Stomach smooth muscle (tissue), 2 donors: ENCODE measurements around the gene CYCS.
A peak's percentile ranks its signal among the peaks of the same experiment; 100 is the strongest.
"Not testable (repeated sequence)": the region's sequence is repeated elsewhere in the genome, so short reads cannot be mapped to it uniquely, and the experiment has no call there.

Experiments used
- H3K27ac ChIP-seq: one replicate; pipeline ENCODE4 v1.7.0; 2013; ENCODE audit warnings: mild to moderate bottlenecking, low read length, inconsistent platforms
- H3K27me3 ChIP-seq, 2 donors: one replicate each; pipeline ENCODE4 v1.7.0; 2013; ENCODE audit warnings: low read length in 2 of 2; ENCODE audit not compliant: insufficient read depth in 2 of 2, control insufficient read depth in 1 of 2
- H3K36me3 ChIP-seq, 2 donors: one replicate each; pipeline ENCODE4 v1.7.0; 2013; ENCODE audit warnings: low read length in 2 of 2; ENCODE audit not compliant: control insufficient read depth in 2 of 2, insufficient read depth in 2 of 2
- H3K4me1 ChIP-seq: one replicate; pipeline ENCODE4 v1.7.0; 2013; ENCODE audit warnings: low read length; ENCODE audit not compliant: control insufficient read depth, insufficient read depth
- H3K4me3 ChIP-seq, 2 donors: one replicate each; pipeline ENCODE4 v1.7.0; 2013; ENCODE audit warnings: low read length in 2 of 2
- H3K9ac ChIP-seq, 2 donors: one replicate each; pipeline ENCODE4 v1.7.0; 2013; ENCODE audit warnings: low read length in 2 of 2, mild to moderate bottlenecking in 1 of 2
- H3K9me3 ChIP-seq, 2 donors: one replicate each; pipeline ENCODE4 v1.7.0; 2013; ENCODE audit warnings: low read length in 2 of 2; ENCODE audit not compliant: control insufficient read depth in 2 of 2
- donor health status: healthy.
- donor health status: Pancreatic carcinoma.

Gene CYCS

GRCh38 chr7:25125137-25125946, at the start of gene CYCS:
CYCS (minus strand) TSS chr7:25125260; CDS start chr7:25124119, 1,141 bp downstream.
- H3K4me3 ChIP-seq, result peak within 1 kb of the TSS; percentile 96 to 99
- H3K9me3 ChIP-seq, result no peaks in the 10 kb centered on the region
- H3K27me3 ChIP-seq, result no peaks in the 10 kb centered on the region

GRCh38 chr7:25173184-25173583, 48.1 kb upstream of the CYCS start:
- H3K9me3 ChIP-seq, result no peaks in the 10 kb centered on the region
- no peak overlapping the region for H3K9ac ChIP-seq
- H3K4me1 ChIP-seq, result no peaks in the 10 kb centered on the region
- no peaks in the 10 kb centered on the region for H3K36me3 ChIP-seq
- no peaks in the 10 kb centered on the region for H3K27me3 ChIP-seq
- no peak overlapping the region for H3K27ac ChIP-seq
- H3K4me3 ChIP-seq, result no peak overlapping the region

More at GRCh38 chr7:25125137-25125946, at the start of gene CYCS:
- Histone ChIP-seq H3K4me1 (peaks cover 10% of the 10 kb centered on the region), H3K36me3 (peaks cover 15 to 17% of the 10 kb centered on the region in 2 donors), H3K27ac (peak within 1 kb of the TSS; percentile 95), H3K9ac (peak within 1 kb of the TSS; percentile 99)

- Histone ChIP-seq H3K27me3 (no peaks in the 10 kb centered on the region), H3K4me1 (no peaks in the 10 kb centered on the region), H3K4me3 (no peak overlapping the region), H3K36me3 (no peaks in the 10 kb centered on the region), H3K9ac (no peak overlapping the region), H3K27ac (no peak overlapping the region), H3K9me3 (no peaks in the 10 kb centered on the region)
Measured at GRCh38 chr7:25171516-25171915, 46.5 kb upstream of the CYCS start.

GRCh38 chr7:25171071-25171470, 46.0 kb upstream of the CYCS start:
- H3K4me1 ChIP-seq, result no peaks in the 10 kb centered on the region
- H3K36me3 ChIP-seq, result no peaks in the 10 kb centered on the region
- no peaks in the 10 kb centered on the region for H3K27me3 ChIP-seq
- no peak overlapping the region for H3K27ac ChIP-seq
- no peak overlapping the region for H3K4me3 ChIP-seq
- no peak overlapping the region for H3K9ac ChIP-seq
- no peaks in the 10 kb centered on the region for H3K9me3 ChIP-seq

GRCh38 chr7:25169683-25170082, 44.6 kb upstream of the CYCS start:
- no peak overlapping the region for H3K4me3 ChIP-seq
- no peaks in the 10 kb centered on the region for H3K4me1 ChIP-seq
- H3K9me3 ChIP-seq, result no peaks in the 10 kb centered on the region
- H3K36me3 ChIP-seq, result no peaks in the 10 kb centered on the region
- H3K27me3 ChIP-seq, result no peaks in the 10 kb centered on the region
- H3K9ac ChIP-seq, result no peak overlapping the region
- no peak overlapping the region for H3K27ac ChIP-seq

- Histone ChIP-seq H3K9me3 (no peaks in the 10 kb centered on the region), H3K27ac (no peak overlapping the region), H3K4me3 (no peak overlapping the region), H3K9ac (no peak overlapping the region), H3K36me3 (no peaks in the 10 kb centered on the region), H3K27me3 (no peaks in the 10 kb centered on the region), H3K4me1 (no peaks in the 10 kb centered on the region)
Measured at GRCh38 chr7:25168145-25168544, 43.1 kb upstream of the CYCS start.

- Histone ChIP-seq H3K9me3 (no peaks in the 10 kb centered on the region), H3K27ac (no peak overlapping the region), H3K4me3 (no peak overlapping the region), H3K27me3 (no peaks in the 10 kb centered on the region), H3K4me1 (no peaks in the 10 kb centered on the region), H3K9ac (no peak overlapping the region), H3K36me3 (no peaks in the 10 kb centered on the region)
Measured at GRCh38 chr7:25167262-25167843, 42.3 kb upstream of the CYCS start.

- H3K36me3 ChIP-seq, H3K9me3 ChIP-seq, H3K4me3 ChIP-seq, H3K4me1 ChIP-seq, H3K27me3 ChIP-seq, H3K9ac ChIP-seq, H3K27ac ChIP-seq: not testable (repeated sequence)
Measured at GRCh38 chr7:25159983-25160596, 35.0 kb upstream of the CYCS start.

- Histone ChIP-seq H3K27ac (no peak overlapping the region), H3K9me3 (no peaks in the 10 kb centered on the region), H3K27me3 (no peaks in the 10 kb centered on the region), H3K36me3 (peaks cover under 1 to 3% of the 10 kb centered on the region in 2 donors), H3K4me3 (no peak overlapping the region), H3K9ac (no peak overlapping the region), H3K4me1 (no peaks in the 10 kb centered on the region)
Measured at GRCh38 chr7:25158966-25159365, 33.9 kb upstream of the CYCS start.

- Histone ChIP-seq H3K4me3 (no peak overlapping the region), H3K27me3 (no peaks in the 10 kb centered on the region), H3K27ac (no peak overlapping the region), H3K9me3 (no peaks in the 10 kb centered on the region), H3K36me3 (peaks cover 5 to 6% of the 10 kb centered on the region in 2 donors), H3K9ac (no peak overlapping the region), H3K4me1 (no peaks in the 10 kb centered on the region)
Measured at GRCh38 chr7:25151773-25152172, 26.7 kb upstream of the CYCS start.

- H3K4me3 ChIP-seq, result no peak overlapping the region
- no peaks in the 10 kb centered on the region for H3K4me1 ChIP-seq
- H3K36me3 ChIP-seq, result peaks cover 5 to 6% of the 10 kb centered on the region in 2 donors
- H3K27me3 ChIP-seq, result no peaks in the 10 kb centered on the region
- no peak overlapping the region for H3K9ac ChIP-seq
- no peak overlapping the region for H3K27ac ChIP-seq
- H3K9me3 ChIP-seq, result no peaks in the 10 kb centered on the region
Measured at GRCh38 chr7:25149836-25150235, 24.8 kb upstream of the CYCS start.
